Stimulated activated CD8-positive, alpha-beta memory T cell treated with anti-CD3 and anti-CD28 coated beads, Interleukin-12 subunit alpha, Interleukin-12 subunit beta, amount 100 ng/mL, for 1 hour (primary cell): ENCODE data around the gene TCF7L2.

Experiments used
- DNase-seq: peaks from one replicate; pipeline ENCODE4 v3.0.0-alpha.2; 2020; ENCODE audit warnings: low read depth

TCF7L2 gene

DNA sequence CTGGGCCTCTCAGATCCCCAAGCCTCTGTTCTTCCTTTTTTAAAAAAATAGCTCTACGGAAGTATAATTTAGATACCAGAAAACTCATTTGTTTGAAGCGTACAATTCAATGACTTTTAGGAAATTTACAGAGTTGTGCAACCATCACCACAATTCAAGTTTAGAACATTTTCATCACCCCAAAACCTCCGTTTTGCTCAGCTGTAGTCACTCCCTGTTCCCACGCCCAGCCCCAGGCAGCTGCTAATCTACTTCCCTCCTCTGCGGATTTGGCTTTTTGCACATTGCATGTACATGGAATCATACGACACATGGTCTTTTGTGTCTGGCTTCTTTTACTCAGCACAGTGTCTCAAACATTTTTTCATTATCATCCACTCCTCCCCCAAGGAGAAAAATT, 229.2 kb downstream of the TCF7L2 start:
- DNase-seq = no peak

DNA sequence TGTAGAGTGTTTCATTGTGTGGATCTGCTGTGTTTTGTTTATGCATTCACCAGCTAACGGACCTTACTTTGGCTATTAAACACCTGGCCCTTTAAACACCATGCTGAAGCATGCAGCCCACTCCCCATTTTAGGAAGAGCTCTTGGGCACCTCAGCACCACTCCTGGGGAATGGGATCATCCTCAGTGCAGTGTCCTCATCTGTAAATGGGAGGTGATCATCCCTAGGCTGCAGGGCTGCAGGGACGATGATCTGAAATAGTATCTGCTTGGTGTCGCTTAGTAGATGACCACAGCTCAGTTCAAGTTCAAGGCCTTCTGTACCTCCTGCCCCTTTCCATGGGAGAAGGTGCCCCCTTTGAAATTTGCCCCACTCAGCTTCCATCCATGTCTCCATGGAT, 229.9 kb downstream of the TCF7L2 start:
- no peak for DNase-seq

DNA sequence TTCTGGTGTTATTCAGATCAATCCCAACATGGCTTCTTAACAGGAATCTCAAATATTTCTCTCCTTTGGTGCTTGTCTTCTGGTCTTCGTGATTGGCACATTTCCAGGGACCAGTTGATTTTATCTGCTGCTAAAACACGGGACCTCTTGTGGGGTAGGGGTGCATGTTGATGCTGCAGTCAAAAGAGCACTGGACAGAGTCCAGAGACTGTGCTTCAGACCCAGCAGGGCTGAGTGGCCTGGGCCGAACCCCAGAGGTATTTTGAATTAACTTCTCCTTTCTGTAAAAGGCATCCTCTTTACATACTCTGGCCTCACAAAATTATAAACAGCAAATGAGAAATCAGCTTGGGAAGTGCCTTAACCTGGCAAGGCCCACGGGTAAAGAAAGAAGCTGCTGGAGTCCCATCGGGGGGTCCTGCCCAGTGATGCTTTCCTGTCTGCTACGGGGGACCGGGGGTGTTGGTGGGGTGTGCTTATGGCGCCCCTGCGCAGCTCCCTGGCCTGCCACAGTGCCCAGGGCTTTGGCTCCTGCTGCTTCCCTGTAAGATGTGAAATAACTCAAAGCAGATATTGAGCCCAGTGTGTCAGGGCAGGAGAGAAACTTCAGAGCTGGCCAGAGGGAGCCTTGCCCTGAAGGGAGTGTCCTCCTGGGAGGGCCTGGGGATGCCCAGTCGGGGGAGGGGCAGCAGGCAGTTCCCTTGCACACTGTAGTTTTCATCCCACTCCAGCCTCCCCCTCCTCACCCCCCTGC, 230.5 kb downstream of the TCF7L2 start:
- no peak for DNase-seq

DNA sequence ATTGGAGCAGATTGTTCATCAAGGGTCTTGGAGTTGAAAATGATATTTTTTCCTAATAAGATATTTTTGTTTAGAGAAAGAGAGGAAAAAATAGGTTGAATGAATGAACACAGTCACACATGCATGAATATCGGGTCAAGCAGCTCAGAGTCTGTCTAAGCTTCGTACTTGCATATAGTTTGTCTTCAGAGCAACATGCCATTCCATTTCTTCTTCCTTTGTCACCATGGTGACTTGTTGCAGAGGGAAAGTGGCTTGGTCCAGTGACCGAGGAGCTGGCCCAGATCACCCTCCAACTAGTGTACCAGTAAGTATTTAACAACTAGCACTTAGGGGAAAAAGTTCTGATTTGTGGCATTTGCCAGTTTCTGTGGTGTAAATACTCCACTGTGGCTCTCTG, 232.1 kb downstream of the TCF7L2 start:
- DNase-seq = no peak

DNA sequence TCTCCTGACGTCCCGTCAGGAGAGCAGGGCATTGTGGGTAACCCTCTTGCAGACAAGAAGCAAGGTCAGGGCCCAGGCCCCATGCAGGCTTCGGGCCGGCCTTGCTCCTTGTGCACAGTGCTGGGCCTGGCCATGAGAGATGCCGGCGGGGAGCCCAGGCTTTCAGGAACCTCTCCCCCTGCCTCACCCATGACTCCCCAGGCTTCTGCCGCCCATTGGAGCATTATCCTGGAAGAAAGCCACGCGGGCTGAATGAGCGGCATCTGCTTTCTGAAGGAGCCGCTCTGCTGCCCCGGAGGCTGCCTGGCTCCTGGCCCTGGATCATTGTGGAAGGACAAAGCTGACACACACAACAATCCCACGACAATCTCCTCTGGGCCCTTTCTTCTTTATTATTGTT, 233.5 kb downstream of the TCF7L2 start:
- no peak for DNase-seq

DNA sequence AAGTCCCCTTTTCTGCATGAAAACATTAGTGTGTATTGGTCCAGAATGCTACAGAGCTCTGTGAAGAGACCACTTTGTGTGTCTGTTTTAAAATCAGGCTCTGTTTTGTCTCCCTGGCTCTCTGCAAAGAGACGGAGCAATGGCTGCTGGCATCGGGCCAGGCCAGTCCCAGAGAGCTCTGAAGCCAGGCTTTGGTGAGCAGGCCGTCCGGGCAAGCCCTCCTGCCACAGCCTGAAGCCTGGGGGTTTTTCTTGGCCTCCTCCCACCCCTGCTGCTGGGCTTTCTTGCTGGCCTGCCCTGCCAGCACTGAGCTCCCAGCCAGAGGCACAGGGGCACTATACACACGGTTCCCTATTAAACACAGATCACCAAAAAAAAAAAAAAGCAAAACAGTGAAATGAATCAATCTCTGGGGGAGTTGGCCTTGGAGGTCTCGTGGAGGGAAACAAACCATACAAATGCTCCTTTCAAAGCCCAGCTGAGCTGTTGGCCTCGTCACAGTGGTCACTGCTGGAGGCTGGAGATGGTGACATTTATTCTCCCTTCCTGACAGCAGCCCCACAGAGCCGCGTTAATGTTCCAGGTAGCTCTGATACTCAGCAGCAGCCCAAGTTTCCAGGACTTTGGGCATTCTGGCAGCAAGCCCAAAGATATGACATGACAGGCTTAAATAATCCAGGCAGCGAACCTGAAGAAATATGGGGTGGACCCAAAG, 237.2 kb downstream of the TCF7L2 start:
- DNase-seq = no peak

DNA sequence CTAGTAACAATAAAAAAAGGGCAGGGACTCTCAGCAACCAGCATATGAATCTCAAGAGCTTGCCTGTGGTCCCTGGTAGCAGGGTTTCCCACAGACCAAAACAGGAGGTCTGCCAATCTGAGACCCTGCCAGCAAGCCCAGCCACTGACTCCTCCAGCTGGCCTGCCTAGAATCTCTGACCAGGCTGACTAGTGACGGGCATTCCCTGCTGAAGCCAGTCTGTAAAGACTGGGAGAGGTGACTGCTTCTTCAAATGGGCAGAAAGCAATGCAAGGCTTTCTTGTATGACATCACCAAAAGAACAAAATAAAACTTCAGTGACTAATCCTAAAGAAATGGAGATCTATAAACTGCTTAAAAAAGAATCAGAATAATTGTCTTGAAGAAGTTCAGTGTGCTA, 249.4 kb downstream of the TCF7L2 start:
- no peak for DNase-seq

DNA sequence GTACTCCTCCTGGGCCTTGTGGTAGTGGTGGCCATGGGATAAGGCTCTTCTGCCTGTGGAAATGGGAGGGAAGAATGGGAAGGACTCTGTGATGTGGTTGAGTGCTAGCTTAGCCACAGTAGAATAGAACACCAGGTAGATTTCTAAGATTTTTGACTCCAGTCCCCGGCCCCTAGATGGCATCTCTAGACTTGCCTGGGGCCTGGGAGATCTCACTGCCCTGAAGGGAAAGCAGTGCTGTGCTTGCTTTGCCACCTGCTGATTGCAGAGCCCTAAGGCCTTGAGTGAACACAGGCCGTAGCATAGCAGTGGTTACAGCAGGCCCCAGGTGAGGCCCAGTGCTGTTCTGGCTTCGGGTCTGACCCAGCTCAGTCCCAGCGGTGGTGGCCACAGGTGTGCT, 252.0 kb downstream of the TCF7L2 start:
- DNase-seq = no peak

DNA sequence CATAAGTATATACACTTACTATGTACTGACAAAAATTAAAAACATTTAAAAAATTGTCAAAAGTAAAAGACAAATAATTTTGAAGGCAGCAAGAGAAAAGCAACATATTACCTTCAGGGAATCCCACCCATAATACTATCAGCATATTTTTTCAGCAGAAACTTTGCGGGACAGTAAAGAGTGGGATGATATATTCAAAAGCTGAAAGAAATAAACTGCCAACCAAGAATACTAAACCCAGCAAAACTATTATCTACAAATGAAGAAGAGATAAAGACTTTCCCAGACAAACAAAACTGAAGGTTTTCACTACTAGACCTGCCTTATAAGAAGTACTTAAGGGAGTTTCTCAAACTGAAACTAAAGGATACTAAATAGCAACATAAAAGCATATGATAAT, 257.9 kb downstream of the TCF7L2 start:
- no peak for DNase-seq

DNA sequence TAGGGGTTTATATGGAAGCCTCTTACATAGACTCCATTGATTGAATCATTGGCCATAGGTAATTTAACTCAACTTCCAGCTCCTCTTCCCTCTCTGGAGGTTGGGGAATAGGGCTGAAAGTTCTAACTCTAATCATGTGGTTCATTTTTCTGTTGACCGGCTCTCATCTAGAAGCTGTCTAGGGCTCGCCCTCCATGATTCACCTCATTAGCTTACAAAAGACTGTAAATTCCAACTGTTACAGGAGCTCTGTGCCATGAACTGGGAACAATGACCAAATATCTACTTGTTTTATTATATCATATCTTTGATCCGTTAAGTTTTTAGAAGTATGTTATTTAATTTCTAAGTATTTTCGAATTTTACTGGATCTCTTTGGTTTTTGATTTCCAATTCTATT, 263.0 kb downstream of the TCF7L2 start:
- no peak for DNase-seq

DNA sequence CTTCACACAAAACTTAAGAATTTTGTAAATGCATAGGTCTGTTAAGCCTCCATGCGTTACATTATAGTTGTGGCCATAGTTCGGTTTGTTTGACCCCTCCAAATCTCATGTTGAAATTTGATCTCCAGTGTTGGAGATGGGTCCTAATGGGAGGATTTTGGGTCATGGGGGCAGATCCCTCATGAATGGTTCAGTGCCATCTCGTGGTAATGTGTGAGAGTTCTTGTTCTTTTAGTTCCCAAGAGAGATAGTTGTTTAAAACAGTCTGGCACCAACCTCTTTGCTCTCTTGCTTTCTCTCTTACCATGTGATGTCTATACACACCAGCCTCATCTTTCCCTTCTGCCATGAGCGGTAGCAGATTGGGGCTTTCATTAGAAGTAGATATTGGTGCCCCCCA, 264.3 kb downstream of the TCF7L2 start:
- no peak for DNase-seq

DNA sequence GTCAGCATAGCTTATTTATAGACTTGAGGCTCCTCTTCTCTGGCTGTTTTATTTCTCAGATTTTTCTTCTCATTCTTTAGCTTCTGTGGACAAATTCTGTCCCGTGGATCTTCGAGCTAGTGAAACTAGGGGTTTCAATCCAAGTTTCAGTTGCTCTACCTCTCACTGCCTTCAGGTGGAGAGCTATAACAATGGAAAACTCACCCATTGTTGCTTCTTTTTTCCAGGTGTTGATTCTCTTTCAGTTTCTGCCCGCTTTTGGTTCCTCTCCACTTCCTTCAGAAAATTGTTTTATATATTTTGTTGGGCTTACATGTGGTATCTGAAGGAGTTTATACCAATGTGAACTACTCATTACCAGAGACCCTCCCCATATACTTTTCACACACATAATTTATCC, 266.1 kb downstream of the TCF7L2 start:
- DNase-seq = no peak
